GM19467 (cell line): ENCODE measurements around the gene CLEC1A.

Experiments
- ATAC-seq: cut with Tn5 transposase; IDR thresholded peaks from one replicate; pipeline ENCODE4 v1.9.1; 2021; ENCODE audit warnings: mild to moderate bottlenecking, moderate library complexity; ENCODE audit not compliant: unreplicated experiment

Gene CLEC1A

GRCh38 chr12:10101648-10102220 is 2.9 kb upstream of the CLEC1A start:
- ATAC-seq: no peak

GRCh38 chr12:10101042-10101579 is 2.3 kb upstream of the CLEC1A start:
- no peak for ATAC-seq

DNA sequence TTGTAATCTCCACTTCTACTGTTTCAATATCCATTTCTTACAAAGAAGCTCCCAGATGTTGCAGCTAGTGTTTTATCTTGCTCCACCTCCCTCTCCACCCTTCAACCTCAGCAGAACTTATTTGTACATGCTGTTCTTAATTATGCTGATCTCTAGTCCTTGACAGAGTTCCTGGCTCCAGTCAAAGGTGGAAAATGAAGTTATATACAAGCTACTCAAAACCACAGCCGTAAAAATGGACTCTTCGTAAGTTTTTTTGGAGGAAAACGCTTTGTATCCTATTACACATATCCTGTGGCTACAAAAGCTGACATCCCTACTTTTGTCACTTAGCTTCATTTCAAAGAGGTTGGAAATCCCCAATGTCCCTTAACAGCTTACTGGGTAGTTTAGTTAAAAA is 1.3 kb downstream of the CLEC1A start:
- ATAC-seq: no peak

- no peak for ATAC-seq
Measured at GRCh38 chr12:10095971-10096370, 2.8 kb downstream of the CLEC1A start.

GRCh38 chr12:10094646-10095395 is 4.0 kb downstream of the CLEC1A start:
- ATAC-seq: no peak

- no peak for ATAC-seq
Measured at GRCh38 chr12:10088955-10089900, 9.6 kb downstream of the CLEC1A start.

DNA sequence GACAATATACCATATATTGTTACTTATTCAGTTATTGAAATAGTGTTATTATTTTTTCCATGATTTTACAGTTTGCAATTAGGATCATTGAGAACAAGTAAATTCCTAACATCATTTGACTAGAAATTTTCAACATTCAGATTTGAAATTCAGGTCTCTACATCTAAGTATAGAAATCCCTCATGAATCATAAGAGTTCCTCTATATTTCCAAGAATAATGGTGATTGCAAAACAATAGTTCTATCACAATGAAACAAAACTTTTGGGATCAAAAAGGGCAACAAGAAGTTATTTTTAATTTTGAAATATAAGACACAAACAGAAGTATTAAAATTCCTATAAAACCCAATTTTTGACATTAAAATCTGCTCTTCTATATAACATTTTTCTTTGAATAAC is 10.8 kb downstream of the CLEC1A start:
- no peak for ATAC-seq

GRCh38 chr12:10086387-10086786 is 12.4 kb downstream of the CLEC1A start:
- no peak for ATAC-seq

DNA sequence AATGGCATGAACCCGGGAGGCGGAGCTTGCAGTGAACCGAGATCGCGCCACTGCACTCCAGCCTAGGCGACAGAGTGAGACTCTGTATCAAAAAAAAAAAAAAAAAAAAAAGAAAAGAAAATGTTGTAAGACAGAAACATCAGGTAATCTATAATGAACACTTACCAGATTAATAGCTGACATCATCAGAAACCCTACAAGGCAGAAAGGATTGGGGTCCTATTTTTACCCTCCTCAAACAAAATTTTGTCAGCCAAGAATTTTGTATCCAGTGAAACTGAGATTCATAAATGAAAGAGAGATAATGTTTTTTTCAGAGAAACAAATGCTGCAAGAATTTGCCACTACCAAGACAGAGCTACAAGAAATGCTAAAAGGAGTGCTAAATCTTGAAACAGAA is 14.1 kb downstream of the CLEC1A start:
- no peak for ATAC-seq

GRCh38 chr12:10082117-10082874 is 16.5 kb downstream of the CLEC1A start:
- no peak for ATAC-seq

- no peak for ATAC-seq
Measured at GRCh38 chr12:10075451-10075850, 23.3 kb downstream of the CLEC1A start.

GRCh38 chr12:10073261-10073660 is 25.5 kb downstream of the CLEC1A start:
- no peak for ATAC-seq

GRCh38 chr12:10072131-10072530 is 26.7 kb downstream of the CLEC1A start:
- no peak for ATAC-seq

- no peak for ATAC-seq
Measured at GRCh38 chr12:10070380-10070779, 28.4 kb downstream of the CLEC1A start.

GRCh38 chr12:10069976-10070375 is 28.8 kb downstream of the CLEC1A start:
- no peak for ATAC-seq

DNA sequence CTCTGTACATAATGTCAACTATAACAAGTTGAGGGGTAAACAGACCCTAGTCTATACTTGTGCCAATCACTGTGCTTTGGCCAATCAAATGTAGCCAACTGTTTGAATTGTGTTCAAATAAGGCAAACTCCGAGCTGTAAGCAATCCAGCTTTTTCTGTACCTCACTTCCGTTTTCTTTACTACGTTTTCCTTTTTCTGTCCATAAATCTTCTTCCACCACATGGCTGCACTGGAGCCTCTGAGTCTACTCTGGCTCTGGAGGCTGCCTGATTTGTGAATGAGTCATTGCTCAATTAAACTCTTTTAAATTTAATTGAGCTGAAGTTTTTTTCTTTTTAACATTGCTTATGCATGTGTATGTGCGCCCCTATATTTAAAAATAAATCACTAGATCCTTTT is 29.7 kb downstream of the CLEC1A start:
- no peak for ATAC-seq

DNA sequence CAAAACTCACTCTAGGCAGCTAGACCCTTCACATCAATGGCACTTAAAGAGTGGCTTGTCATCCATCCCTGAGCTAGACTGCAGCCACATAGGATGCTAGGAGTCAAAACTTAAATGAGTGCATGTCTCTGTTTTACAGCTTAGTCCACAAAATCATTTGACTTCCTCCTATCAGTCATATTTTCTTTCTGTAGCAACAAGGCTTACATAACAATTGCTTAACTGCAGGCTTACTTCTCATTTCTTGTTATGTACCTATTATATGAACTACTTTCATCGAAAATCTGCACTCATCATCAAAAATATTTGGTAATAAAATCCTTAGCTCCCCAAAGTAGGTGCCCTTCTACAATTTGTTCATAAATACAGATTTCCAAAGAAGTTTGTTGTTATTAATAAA is 30.1 kb downstream of the CLEC1A start:
- no peak for ATAC-seq

- no peak for ATAC-seq
Measured at GRCh38 chr12:10067942-10068341, 30.8 kb downstream of the CLEC1A start.

GRCh38 chr12:10067264-10067663 is 31.5 kb downstream of the CLEC1A start:
- ATAC-seq: no peak

DNA sequence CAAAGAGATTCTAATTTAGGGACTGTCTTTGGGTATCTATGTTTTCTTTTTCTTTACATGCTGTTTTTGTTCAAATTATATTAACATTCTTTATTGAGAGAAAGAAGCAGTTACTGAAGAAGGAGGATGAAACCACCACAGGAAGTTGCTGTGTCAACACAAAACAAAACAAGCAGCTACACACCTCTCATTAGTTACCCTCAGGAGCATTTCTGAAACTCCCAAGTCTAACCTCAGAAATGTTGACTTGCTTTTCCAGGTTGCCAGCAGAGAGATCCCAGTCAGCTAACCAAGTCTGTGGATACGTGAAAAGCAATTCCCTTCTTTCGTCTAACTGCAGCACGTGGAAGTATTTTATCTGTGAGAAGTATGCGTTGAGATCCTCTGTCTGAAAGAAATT is 33.5 kb downstream of the CLEC1A start:
- no peak for ATAC-seq

DNA sequence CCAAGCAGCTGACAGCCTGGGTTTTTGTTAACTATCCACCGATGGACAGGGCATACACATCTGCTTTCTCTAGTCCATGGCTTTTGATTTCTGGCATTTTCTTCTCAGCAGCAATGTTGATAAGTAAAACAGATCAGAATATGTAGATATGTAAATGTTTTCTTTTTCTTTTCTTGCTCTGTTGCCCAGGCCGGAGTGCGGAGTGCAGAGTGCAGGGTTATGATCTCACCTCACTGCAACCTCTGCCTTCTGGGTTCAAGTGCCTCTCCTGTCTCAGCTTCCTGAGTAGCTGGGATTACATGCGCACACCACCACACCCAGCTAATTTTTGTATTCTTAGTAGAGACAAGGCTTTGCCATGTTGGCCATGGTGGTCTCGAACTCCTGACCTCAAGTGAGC is 40.4 kb downstream of the CLEC1A start:
- ATAC-seq: no peak
